Measurements from ENCODE around the gene AXIN2.

DNA sequence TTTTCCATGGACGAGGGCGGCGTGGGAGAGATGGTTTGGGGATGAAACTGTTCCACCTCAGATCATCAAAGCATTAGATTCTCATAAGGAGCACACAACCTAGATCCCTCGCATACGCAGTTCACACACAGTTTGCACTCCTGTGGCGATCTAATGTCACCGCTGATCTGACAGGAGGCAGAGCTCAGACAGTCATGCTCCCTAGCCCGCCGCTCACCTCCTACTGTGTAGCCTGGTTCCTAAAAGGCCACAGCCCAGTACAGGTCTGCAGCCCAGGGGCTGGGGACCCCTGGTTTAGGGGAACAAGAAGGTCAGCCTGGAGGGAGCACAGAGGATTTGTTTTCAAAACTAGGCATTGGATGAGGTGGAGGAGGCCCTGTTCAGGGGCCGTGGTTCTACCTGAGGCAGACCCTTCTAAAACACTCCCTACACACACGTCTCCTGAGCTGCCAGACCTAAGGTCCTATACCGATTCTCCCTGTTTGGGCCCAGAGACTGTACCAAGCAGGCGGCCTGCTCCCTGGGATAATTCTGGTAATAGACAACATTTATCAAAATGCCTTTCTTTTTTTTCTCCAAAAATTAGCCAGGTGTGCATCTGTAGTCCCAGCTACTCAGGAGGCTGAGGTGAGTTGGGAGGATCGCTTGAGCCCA is 38.6 kb downstream of the AXIN2 start:
- no peak for TF ChIP-seq CTCF (IDR thresholded peaks at IDR 0.05; ENCODE audit: insufficient read depth, low read length)
- no peak for TF ChIP-seq GABPA (IDR thresholded peaks at IDR 0.05; ENCODE audit: low read depth)
- no peak for TF ChIP-seq SPI1 (IDR thresholded peaks at IDR 0.05; ENCODE audit: borderline replicate concordance, low read depth)
- no peak for TF ChIP-seq POLR2AphosphoS5 (IDR thresholded peaks at IDR 0.05; ENCODE audit: low read depth)
- TF ChIP-seq, protein P1, sequence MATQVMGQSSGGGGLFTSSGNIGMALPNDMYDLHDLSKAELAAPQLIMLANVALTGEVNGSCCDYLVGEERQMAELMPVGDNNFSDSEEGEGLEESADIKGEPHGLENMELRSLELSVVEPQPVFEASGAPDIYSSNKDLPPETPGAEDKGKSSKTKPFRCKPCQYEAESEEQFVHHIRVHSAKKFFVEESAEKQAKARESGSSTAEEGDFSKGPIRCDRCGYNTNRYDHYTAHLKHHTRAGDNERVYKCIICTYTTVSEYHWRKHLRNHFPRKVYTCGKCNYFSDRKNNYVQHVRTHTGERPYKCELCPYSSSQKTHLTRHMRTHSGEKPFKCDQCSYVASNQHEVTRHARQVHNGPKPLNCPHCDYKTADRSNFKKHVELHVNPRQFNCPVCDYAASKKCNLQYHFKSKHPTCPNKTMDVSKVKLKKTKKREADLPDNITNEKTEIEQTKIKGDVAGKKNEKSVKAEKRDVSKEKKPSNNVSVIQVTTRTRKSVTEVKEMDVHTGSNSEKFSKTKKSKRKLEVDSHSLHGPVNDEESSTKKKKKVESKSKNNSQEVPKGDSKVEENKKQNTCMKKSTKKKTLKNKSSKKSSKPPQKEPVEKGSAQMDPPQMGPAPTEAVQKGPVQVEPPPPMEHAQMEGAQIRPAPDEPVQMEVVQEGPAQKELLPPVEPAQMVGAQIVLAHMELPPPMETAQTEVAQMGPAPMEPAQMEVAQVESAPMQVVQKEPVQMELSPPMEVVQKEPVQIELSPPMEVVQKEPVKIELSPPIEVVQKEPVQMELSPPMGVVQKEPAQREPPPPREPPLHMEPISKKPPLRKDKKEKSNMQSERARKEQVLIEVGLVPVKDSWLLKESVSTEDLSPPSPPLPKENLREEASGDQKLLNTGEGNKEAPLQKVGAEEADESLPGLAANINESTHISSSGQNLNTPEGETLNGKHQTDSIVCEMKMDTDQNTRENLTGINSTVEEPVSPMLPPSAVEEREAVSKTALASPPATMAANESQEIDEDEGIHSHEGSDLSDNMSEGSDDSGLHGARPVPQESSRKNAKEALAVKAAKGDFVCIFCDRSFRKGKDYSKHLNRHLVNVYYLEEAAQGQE (IDR thresholded peaks at IDR 0.05; ENCODE audit: insufficient replicate concordance, low read depth): no peak
